NCI-H1694 treated with DMSO at 0.1 percent for 48 hours (cell line): ENCODE data around the gene KLK3.

Experiments used
- DNase-seq: peaks from one replicate; lab custom pipeline; 2025; lab: John Stamatoyannopoulos, UW

KLK3 gene

DNA sequence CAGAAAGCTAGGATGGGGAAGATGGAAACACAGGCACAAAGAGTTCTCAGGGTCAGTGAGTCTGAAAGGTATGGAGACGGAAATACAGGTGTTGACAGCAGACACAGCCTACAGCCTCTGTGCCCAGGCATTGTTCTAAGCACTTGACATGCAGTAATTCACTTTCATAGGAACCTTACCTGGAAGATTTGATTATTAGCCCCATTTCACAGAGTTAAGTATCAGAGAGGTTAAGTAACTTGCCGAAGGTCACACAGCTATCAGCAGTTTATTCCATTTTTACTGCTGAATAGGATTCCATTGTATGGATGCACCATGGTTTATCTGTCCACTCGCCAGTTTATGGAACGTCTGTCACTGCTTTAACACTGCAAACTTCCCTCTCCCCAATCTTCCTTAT, 43.3 kb downstream of the KLK3 start:
- DNase-seq = no peak

- DNase-seq = no peak
These were observed 44.9 kb downstream of the KLK3 start for GRCh38 chr19:50899569-50899968.

GRCh38 chr19:50902640-50903039, 47.9 kb downstream of the KLK3 start:
- no peak for DNase-seq

DNA sequence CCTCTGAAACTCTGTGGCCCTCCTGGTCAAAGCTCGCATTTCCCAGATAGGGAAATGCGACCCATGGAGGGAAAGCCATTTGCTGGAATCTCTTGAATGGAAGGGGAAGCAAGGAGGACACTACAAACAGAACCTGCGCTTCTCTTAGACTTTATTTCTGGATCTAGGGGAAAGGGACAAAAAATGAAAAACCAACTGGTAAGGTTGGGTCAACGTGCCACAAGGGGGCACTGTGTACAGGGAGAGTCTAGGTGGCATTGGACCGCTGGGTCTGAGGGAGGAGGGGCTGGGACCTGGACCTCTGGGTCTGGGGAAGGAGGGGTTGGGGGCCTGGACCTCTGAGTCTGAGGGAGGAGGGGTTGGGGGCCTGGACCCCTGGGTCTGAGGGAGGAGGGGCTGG, 51.5 kb downstream of the KLK3 start:
- DNase-seq = no peak

DNA sequence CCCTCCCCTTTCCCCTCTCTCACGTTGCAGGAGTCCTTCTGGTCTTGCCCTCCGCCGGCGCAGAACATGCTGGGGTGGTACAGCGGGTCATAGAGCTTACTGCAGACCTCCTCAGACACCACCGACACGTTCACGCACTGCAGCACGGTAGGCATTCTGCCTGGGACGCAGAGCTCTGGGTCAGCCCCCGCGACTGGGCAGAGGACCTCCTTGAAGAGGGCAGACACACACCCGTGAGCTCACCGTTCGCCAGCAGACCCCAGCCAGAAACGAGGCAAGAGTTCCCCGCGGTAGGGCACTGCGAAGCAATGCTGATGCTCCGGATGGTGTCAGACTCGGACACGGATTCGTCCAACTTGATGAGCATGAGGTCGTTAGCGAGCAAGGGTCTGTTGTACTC, 53.6 kb downstream of the KLK3 start:
- no peak for DNase-seq

DNA sequence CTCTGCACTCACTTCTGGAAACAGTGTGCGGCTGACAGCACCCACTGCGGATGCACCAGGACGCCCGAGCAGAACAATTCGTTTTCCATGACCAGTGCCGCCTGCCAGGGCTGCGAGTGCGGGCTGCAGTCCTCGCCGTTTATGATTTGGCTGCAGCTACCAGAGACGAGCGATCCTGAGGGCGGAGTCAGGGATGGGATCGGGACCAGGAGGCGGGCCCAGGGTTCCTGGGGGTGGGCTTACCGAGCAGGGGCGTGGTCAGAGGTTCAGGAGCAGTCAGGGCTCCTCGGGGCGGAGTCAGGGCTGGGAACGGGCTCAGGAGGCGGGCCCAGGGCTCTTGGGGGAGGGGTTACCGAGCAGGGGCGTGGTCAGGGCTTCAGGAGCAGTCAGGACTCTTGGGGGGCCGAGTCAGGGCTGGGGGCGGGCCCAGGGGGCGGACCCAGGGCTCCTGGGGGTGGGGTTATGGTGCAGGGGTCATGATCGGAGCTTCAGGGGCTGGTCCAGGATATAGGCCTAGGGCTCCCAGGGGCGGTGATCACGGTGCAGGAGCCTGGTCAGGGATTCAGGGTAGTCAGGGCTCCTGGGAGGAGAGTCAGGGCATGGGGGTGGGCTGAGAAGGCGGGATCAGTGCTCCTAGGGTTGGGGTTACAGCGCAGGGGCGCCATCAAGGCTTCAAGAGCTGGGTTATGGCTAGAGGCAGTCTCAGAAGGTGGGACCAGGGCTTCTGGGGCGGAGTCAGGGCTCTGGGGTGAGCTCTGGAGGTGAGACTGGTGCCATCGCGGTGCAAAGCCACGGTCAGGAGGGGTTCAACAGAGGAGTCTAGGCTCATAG, 54.7 kb downstream of the KLK3 start:
- DNase-seq = no peak
